ENCODE results near the gene SP140.
"Not testable (repeated sequence)": the region's sequence is repeated elsewhere in the genome, so short reads cannot be mapped to it uniquely, and the experiment has no call there.

SP140 gene

GRCh38 chr2:230327418-230328154 is 102.0 kb downstream of the SP140 start:
- DNase-seq = no peak

GRCh38 chr2:230328155-230328458 is 102.6 kb downstream of the SP140 start:
- no peak for DNase-seq

- no peak for DNase-seq
These were observed 104.5 kb downstream of the SP140 start for GRCh38 chr2:230329946-230330605.

GRCh38 chr2:230330725-230331124 is 105.2 kb downstream of the SP140 start:
- no peak for DNase-seq

- no peak for DNase-seq
These were observed 109.9 kb downstream of the SP140 start for GRCh38 chr2:230335461-230335863.

- no peak for DNase-seq
These were observed 110.4 kb downstream of the SP140 start for GRCh38 chr2:230335864-230336506.

GRCh38 chr2:230341936-230342528 is 116.5 kb downstream of the SP140 start:
- not testable (repeated sequence) for DNase-seq

- not testable (repeated sequence) for DNase-seq
These were observed 117.6 kb downstream of the SP140 start for GRCh38 chr2:230343041-230343624.

- DNase-seq = no peak
These were observed 118.2 kb downstream of the SP140 start for GRCh38 chr2:230343747-230344146.

- no peak for DNase-seq
These were observed 120.9 kb downstream of the SP140 start for GRCh38 chr2:230346465-230346864.

- no peak for DNase-seq
These were observed 121.5 kb downstream of the SP140 start for GRCh38 chr2:230346921-230347533.

- DNase-seq = no peak
These were observed 122.2 kb downstream of the SP140 start for GRCh38 chr2:230347659-230348305.

- DNase-seq = no peak
These were observed 123.3 kb downstream of the SP140 start for GRCh38 chr2:230348787-230349186.

- DNase-seq = no peak
These were observed 130.5 kb downstream of the SP140 start for GRCh38 chr2:230356084-230356483.

- DNase-seq = no peak
These were observed 132.8 kb downstream of the SP140 start for GRCh38 chr2:230358305-230358704.

- no peak for DNase-seq
These were observed 134.5 kb downstream of the SP140 start for GRCh38 chr2:230360028-230360427.

- DNase-seq = no peak
These were observed 136.6 kb downstream of the SP140 start for GRCh38 chr2:230362030-230362691.

Data from NCI-H1436 (cell line).